CMK (cell line): ENCODE data around the gene CTSF.

Experiments used
- DNase-seq: peaks from one replicate; pipeline ENCODE4 v3.0.0-alpha.2; 2010; ENCODE audit warnings: low read depth

The CTSF gene

GRCh38 chr11:66532784-66533183, 35.6 kb downstream of the CTSF start:
- no peak for DNase-seq

GRCh38 chr11:66531841-66532240, 36.6 kb downstream of the CTSF start:
- DNase-seq, result no peak

- no peak for DNase-seq
Observed at GRCh38 chr11:66530927-66531709, 37.3 kb downstream of the CTSF start.

GRCh38 chr11:66529655-66530054, 38.8 kb downstream of the CTSF start:
- no peak for DNase-seq

GRCh38 chr11:66529069-66529468, 39.3 kb downstream of the CTSF start:
- DNase-seq, result no peak

- no peak for DNase-seq
Observed at GRCh38 chr11:66524304-66525040, 43.9 kb downstream of the CTSF start.

GRCh38 chr11:66523611-66524010, 44.8 kb downstream of the CTSF start:
- no peak for DNase-seq
